Stimulated activated CD8-positive, alpha-beta memory T cell treated with anti-CD3 and anti-CD28 coated beads, Interleukin-15, amount 100 ng/mL, for 1 hour (primary cell): ENCODE data around the gene PAIP2.

ENCODE experiments used
- DNase-seq: peaks from one replicate; pipeline ENCODE4 v3.0.0-alpha.2; 2020; ENCODE audit warnings: low read depth

The PAIP2 gene

DNA sequence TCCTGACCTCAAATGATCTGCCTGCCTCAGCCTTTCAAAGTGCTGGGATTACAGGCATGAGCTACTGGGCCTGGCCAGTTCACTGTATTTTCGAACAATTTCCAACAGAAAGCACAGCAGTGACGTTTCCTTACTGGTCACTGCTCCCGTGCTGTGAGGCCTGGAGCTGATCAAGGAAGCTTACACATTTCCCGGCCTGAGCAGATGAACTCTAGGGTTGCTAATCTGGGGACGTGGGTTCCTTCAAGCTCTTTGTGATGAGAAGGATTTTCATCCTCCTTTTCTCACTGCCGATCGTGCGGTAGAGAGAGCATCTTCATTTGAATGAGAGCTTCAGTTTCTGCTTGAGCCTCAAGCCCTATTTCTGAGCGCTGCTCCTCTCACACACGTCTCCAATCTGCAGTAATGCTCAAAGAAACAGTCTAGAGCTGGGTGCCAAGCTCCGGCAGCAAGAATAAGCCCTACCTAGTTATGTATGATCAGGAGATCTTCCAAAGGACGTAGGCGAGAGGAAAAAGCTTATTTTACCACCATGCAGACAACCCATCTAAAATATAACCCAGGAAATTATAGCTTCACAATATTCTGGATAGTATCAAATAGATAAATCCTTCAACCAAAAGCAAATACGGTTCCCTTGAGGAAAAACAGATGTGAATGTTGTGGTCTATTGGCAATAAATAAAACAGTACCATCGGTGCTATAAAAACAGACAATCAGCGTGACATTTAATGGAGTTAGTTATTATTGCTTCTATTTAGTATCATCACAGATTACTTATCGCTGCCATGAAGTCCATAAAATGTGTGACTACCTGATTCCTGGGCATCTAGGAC is 69.6 kb downstream of the PAIP2 start:
- DNase-seq: no peak

DNA sequence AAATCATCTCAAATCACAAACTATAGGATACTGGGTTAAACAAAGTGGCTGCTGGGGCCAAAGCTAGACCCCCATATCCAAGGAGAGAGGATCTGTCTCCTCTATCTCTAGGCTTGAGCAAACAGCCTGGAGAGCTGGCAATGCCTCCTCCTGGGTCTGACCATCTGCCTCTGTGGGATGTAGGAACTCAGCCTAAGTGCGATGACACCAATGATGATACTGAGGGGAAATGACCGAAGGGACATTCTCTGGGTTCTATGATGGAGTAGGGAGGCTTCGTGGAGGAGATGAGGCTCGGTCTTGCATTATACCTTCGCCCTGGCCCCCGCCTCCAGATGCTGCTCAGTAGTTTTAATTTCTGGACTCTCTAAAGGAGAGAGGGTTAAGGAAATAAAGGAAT is 71.5 kb downstream of the PAIP2 start:
- DNase-seq: no peak

DNA sequence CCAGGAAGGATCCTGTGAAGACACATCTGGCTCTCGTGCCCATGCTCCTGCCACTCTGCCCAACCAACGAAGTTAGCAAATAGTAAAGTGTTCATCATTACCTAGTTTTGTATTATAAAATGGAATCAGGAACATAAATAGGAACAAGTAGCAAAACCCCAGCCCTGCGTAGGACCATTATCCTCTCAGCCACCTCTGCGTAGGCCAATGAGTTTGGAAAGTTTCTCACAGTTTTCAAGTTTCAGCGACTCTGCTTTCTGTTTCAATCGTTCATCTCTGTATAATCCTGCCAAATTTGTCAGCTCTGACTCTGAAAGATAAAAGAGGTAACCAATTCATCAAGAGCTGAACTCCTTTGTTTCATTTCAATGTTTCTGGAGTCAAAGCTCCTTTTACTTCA is 72.3 kb downstream of the PAIP2 start:
- DNase-seq: no peak

DNA sequence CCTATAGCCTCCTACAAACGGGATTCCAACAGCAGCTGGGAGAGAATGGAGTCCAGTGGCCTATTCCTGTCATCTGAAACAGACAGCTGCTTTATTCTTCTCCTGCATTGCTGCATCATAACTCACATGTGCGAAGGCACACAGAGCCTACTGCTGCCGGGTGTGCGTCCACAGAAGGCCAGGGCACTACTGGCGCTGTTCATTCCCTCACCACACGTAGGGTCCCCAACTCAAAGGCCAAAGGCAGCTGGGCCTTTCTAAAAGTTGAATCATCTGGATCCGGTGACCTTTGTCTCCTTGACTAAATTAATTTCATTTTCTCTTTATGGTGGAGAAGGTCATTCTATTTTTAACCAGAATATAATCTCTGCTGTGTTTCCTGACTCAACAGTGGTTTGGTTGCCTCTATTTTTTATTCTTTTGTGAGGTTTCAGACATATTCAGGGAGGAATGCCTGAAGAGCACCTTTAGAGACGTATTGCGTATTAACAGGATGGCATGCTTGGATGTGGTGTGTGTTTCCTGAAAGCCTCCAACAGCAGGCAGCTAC is 73.0 kb downstream of the PAIP2 start:
- no peak for DNase-seq

DNA sequence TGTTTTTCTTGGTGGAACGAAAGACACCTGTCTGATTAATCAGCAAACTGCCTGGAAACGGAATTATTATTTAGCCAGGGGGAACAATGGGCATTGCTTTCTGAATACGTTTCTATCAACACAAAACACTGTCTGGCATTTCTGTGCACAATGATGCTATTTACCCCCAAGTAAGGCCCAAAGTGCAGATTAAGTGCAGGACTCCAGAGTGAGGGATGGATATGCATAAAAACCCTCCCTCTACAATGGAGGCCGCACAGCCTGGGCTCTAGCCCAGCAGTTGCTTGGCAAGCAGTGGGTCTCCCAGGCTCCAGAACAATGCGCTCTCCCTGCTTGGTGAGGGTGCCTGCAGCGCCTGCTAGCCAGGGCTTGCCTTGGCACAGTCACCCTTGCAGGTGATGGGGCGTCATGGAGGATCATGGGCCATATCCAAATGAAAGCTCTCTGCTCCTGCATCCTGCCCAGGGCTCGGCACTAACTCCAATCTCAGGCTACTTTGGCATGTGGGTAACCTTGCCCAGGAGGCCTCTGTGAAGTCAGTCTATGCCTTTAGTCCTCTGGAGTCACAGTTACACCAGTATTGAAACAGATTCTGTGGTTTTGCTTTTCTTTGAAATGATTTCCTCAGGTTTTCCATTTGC is 73.7 kb downstream of the PAIP2 start:
- DNase-seq: no peak

DNA sequence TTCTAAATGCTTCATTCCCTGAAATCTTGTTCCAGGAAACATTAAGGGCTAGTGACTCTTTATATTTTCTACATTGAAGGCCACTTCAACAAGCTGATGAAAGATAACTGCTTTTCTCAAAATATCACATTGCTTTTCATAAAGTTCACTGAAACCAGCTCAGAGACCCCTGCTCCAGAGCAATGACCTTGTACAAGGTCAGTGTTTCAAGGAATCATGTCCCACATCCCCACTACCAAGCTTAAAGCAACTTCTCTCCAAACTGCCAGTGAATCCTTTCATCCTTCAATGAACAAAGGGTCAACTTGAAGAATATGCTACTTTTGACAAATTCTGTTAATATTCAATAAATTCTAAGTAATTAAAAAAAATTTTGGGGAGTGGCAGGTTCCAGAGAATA is 74.2 kb downstream of the PAIP2 start:
- no peak for DNase-seq

DNA sequence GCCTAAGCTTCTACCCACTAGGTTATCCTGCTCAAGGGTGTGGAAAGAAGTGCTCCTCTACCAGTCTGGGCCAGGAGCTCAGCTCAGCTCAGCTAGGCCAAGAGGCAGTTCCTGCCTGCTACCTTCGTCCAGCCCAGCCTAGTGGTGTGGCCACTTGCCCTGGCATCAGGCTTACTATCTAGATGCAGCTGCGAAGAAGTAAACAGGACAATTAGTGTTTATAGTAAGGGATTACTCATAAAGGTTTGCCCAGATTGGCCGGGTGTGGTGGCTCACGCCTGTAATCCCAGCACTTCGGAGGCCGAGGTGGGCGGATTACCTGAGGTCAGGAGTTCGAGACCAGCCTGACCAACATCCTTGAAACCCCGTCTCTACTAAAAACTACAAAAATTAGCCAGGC is 75.0 kb downstream of the PAIP2 start:
- DNase-seq: no peak

DNA sequence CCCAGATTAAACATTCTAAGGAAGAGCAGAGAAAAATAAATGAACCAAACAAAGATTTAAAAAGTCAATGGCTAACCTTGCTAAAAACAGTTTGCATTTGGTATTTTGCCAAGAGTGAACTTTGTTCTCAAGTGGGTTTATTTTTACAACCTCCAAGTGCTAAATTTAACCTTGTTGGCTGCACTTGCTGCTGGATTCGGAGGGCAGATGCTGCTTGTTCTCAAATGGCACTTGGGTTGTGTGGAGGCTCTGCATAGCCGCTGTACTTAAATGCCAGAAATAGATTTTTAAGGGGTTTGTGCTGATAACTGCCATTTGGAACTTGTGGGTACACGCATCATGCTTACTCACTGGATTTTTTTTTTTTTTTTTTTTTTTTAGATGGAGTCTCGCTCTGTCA is 75.6 kb downstream of the PAIP2 start:
- DNase-seq: no peak

DNA sequence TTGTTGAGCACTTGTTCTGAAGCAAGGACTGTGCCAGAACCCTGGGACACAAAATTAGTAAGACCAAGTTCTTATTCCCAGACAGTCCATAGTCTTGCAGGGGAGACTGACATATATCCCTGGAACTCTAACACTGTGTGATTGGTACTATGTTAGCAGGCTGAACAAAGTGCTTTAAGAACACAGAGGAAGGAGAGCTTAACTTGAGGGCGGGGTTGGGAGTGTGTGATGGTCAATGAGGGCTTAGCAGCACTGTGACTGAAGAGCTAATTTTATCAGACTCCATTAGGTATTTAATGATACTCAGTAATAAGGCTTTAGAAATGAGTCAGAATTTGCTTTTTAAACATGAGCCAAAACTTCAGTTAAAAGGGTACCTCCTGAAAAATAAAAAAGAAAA is 77.1 kb downstream of the PAIP2 start:
- no peak for DNase-seq
